CD14-positive monocyte (primary cell): ENCODE results near the gene CACNB4. TPM values are rescaled to one million over a fixed set of nuclear protein-coding genes. Genes with fewer than 3 reads are reported as not detected.

Experiments used
- DNase-seq, 3 donors: peaks; one replicate each; pipeline ENCODE4 v3.0.0-alpha.2; 2011 to 2022
- H2AFZ ChIP-seq: 2 replicates; pipeline ENCODE4 v1.6.0; 2012; ENCODE audit warnings: mild to moderate bottlenecking, low read depth, low read length, inconsistent platforms; ENCODE audit not compliant: insufficient read depth, poor library complexity, severe bottlenecking
- H3K27ac ChIP-seq, 2 donors: 1 replicate in 1 of 2; 2 replicates in 1 of 2; pipeline ENCODE4 v1.5.1; 2012 to 2013; ENCODE audit warnings: low read length in 2 of 2, control low read depth in 1 of 2, inconsistent platforms in 1 of 2, low read depth in 1 of 2, mild to moderate bottlenecking in 1 of 2
- H3K27me3 ChIP-seq, 2 donors: one replicate each; pipeline versions ENCODE4 v1.6.0 to v1.6.1; 2011 to 2013; ENCODE audit warnings: low read length in 2 of 2; ENCODE audit not compliant: control insufficient read depth in 2 of 2, insufficient read depth in 2 of 2
- H3K36me3 ChIP-seq, 2 donors: replicated peaks in 1 of 2; 1 replicate in 1 of 2; 2 replicates in 1 of 2; pipeline versions ENCODE4 v1.5.1 to v1.6.1; 2012 to 2013; ENCODE audit warnings: low read length in 2 of 2, control low read depth in 1 of 2, inconsistent platforms in 1 of 2, mild to moderate bottlenecking in 1 of 2; ENCODE audit not compliant: insufficient read depth in 2 of 2, control insufficient read depth in 1 of 2
- H3K4me1 ChIP-seq, 2 donors: 1 replicate in 1 of 2; 2 replicates in 1 of 2; pipeline versions ENCODE4 v1.5.1 to v1.6.1; 2012 to 2013; ENCODE audit warnings: low read length in 2 of 2, control low read depth in 1 of 2, inconsistent platforms in 1 of 2, mild to moderate bottlenecking in 1 of 2, moderate library complexity in 1 of 2; ENCODE audit not compliant: insufficient read depth in 2 of 2, control insufficient read depth in 1 of 2
- H3K4me2 ChIP-seq: replicated peaks from 2 replicates; pipeline ENCODE3; 2012; ENCODE audit warnings: low read length, moderate library complexity, mild to moderate bottlenecking; ENCODE audit not compliant: poor library complexity, severe bottlenecking; ENCODE audit errors: extremely low read depth
- H3K4me3 ChIP-seq, 3 experiments: fragments of 200-600 bp in 1 of 3; sonication (generic) in 1 of 3; replicated peaks in 1 of 3; 1 replicate in 2 of 3; 2 replicates in 1 of 3; pipeline ENCODE4 v1.5.1; 2011 to 2013; ENCODE audit warnings: low read length in 3 of 3, mild to moderate bottlenecking in 3 of 3, control low read depth in 2 of 3, low read depth in 2 of 3, inconsistent platforms in 1 of 3, moderate library complexity in 1 of 3
- H3K79me2 ChIP-seq: 2 replicates; pipeline ENCODE4 v1.6.0; 2012; ENCODE audit warnings: mild to moderate bottlenecking, control low read depth, inconsistent platforms, low read length, moderate library complexity; ENCODE audit not compliant: insufficient read depth
- H3K9ac ChIP-seq: 2 replicates; pipeline ENCODE4 v1.6.0; 2017; ENCODE audit warnings: low read length, mild to moderate bottlenecking; ENCODE audit not compliant: insufficient read depth, poor library complexity, severe bottlenecking
- H3K9me3 ChIP-seq, 2 donors: replicated peaks in 1 of 2; 1 replicate in 1 of 2; 2 replicates in 1 of 2; pipeline versions ENCODE4 v1.5.1 to v1.6.1; 2012 to 2013; ENCODE audit warnings: low read length in 2 of 2, control low read depth in 1 of 2; ENCODE audit not compliant: control insufficient read depth in 1 of 2, insufficient read depth in 1 of 2
- H4K20me1 ChIP-seq: 2 replicates; pipeline ENCODE4 v1.6.0; 2012; ENCODE audit warnings: mild to moderate bottlenecking, low read length, control low read depth, moderate library complexity; ENCODE audit not compliant: insufficient read depth
- H3K27ac Mint-ChIP-seq, 7 donors: one replicate each; pipeline ENCODE4 v1.8.0; 2020; ENCODE audit warnings: mild to moderate bottlenecking in 7 of 7, mixed read lengths in 7 of 7, moderate library complexity in 6 of 7, inconsistent platforms in 2 of 7
- H3K27me3 Mint-ChIP-seq, 3 donors: one replicate each; pipeline ENCODE4 v1.8.0; 2021 to 2022; ENCODE audit warnings: low read depth in 3 of 3, mild to moderate bottlenecking in 3 of 3, mixed read lengths in 3 of 3, moderate library complexity in 3 of 3, inconsistent platforms in 1 of 3
- H3K36me3 Mint-ChIP-seq, 2 donors: one replicate each; pipeline ENCODE4 v1.8.0; 2020; ENCODE audit warnings: mixed read lengths in 2 of 2, inconsistent platforms in 1 of 2, mild to moderate bottlenecking in 1 of 2
- H3K4me1 Mint-ChIP-seq: one replicate; pipeline ENCODE4 v1.8.0; 2020; ENCODE audit warnings: mild to moderate bottlenecking, mixed read lengths
- H3K4me3 Mint-ChIP-seq, 2 donors: one replicate each; pipeline ENCODE4 v1.8.0; 2020; ENCODE audit warnings: mild to moderate bottlenecking in 2 of 2, mixed read lengths in 2 of 2, moderate library complexity in 1 of 2
- H3K9me3 Mint-ChIP-seq, 7 donors: one replicate each; pipeline ENCODE4 v1.8.0; 2020 to 2022; ENCODE audit warnings: mixed read lengths in 7 of 7, mild to moderate bottlenecking in 6 of 7, moderate library complexity in 6 of 7, inconsistent platforms in 2 of 7
- CTCF ChIP-seq: fragments of 200-600 bp; IDR thresholded peaks from one replicate; pipeline ENCODE4 v1.8.0; 2022; ENCODE audit warnings: antibody characterized with exemption, mild to moderate bottlenecking
- WGBS: methylation state at CpG from one replicate; pipeline ENCODE4 v1.1.5; 2013; ENCODE audit warnings: missing lambda C conversion rate; ENCODE audit not compliant: insufficient coverage; 5-methylcytosine and 5-hydroxymethylcytosine counted together
- intact Hi-C, 2 donors: fragments of 100-400 bp; cut with micrococcal nuclease; formaldehyde crosslinking; loops; one replicate each; pipeline versions ENCODE4 v1.15.0 to v1.15.1; 2023
- polyA plus RNA-seq, 3 donors: library from polyadenylated mRNA; depleted of rRNA in 1 of 3; unstranded in 2 of 3; stranded (reverse) in 1 of 3; fragments of 300-500 nt in 2 of 3; fragments of >200 nt in 1 of 3; fragmentation: Illumina TruSeq in 2 of 3; gene quantifications; 1 replicate in 2 of 3; 2 replicates in 1 of 3; pipeline ENCODE4 v1.2.3, GENCODE V29; 2012 to 2021

Gene CACNB4
- polyA plus RNA-seq, 3 donors, result 0.44 to 1.9 (median 1.1) TPM

DNA sequence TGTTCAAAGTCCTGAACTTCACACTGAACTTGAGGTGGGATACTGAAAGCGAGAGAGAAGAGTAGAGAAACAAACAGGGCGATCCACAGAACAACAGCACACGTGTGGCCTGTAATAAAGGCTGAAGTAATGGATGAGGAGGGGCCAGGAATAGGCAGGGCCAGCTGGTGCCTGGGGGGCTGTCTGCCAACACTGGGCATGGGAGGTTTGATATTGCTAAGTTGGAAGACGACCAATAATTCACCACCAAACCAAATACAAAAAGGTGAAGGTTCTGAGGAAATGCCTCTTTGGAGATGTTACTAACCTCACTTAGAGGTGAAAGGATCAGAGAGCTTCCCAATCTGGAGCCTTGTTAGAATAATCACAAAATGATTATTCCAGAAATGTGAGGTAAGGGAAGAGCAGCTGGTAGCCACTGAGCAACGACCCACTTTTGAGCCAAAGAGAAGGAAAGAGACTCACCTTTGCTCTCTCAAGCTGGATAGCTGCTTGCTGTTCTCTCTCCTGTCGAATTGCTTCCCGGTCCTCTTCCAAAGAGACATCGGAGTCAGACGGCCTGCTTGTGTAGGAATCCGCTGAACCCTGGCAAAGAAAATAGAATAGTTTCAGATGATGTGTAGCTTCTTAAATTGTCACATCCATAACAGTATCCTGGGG lies 215.9 kb downstream of the CACNB4 start:
- Histone ChIP-seq H3K4me3 (no peak overlapping the region), H3K79me2 (no peaks in the 10 kb centered on the region), H3K9me3 (no peaks in the 10 kb centered on the region), H3K36me3 (no peaks in the 10 kb centered on the region), H3K4me1 (peaks cover 29 to 32% of the 10 kb centered on the region in 2 donors), H4K20me1 (no peaks in the 10 kb centered on the region), H3K27ac (no peak overlapping the region), H3K9ac (no peak overlapping the region), H3K27me3 (no peaks in the 10 kb centered on the region), H3K4me2 (no peak overlapping the region), H2AFZ (no peak overlapping the region)
- Mint-ChIP-seq H3K27me3 (no peaks in the 10 kb centered on the region), H3K4me3 (no peak overlapping the region), H3K27ac (no peak overlapping the region), H3K9me3 (peaks cover 0 to 4% (median 1%) of the 10 kb centered on the region in 7 donors), H3K36me3 (peaks cover 3 to 10% of the 10 kb centered on the region in 2 donors), H3K4me1 (peaks cover 38% of the 10 kb centered on the region)
- no peak for TF ChIP-seq CTCF
- no peak for DNase-seq
- intact Hi-C loops, result no loop called here
- WGBS, result 92% methylated on average over 3 of the region's 10 CpGs

GRCh38 chr2:151881342-151881741 lies 217.5 kb downstream of the CACNB4 start:
- no peak overlapping the region for H3K4me3 Mint-ChIP-seq
- Histone ChIP-seq H4K20me1 (no peaks in the 10 kb centered on the region), H3K36me3 (no peaks in the 10 kb centered on the region), H3K4me2 (no peak overlapping the region), H3K4me1 (peaks cover 22 to 24% of the 10 kb centered on the region in 2 donors), H3K9ac (no peak overlapping the region), H3K4me3 (no peak overlapping the region), H3K27ac (no peak overlapping the region), H3K9me3 (no peaks in the 10 kb centered on the region), H3K27me3 (no peaks in the 10 kb centered on the region), H2AFZ (no peak overlapping the region), H3K79me2 (no peaks in the 10 kb centered on the region)
- 97% methylated on average over 3 of the region's 7 CpGs for WGBS
- H3K9me3 Mint-ChIP-seq, result peaks cover 0 to 1% (median 0%) of the 10 kb centered on the region in 7 donors
- H3K27ac Mint-ChIP-seq, result peak overlapping the region in 1 of 7 donors; percentile 13
- no peak for TF ChIP-seq CTCF
- no peaks in the 10 kb centered on the region for H3K27me3 Mint-ChIP-seq
- H3K36me3 Mint-ChIP-seq, result peaks cover 3 to 10% of the 10 kb centered on the region in 2 donors
- no peak for DNase-seq
- peaks cover 31% of the 10 kb centered on the region for H3K4me1 Mint-ChIP-seq
- intact Hi-C loops, result no loop called here
